ENCODE results near the gene EFCAB6.

- TF ChIP-seq CTCF (IDR thresholded peaks at IDR 0.05) (no peak), POLR2A (IDR thresholded peaks at IDR 0.05) (no peak), POLR2AphosphoS5 (IDR thresholded peaks at IDR 0.05) (no peak), EP300 (IDR thresholded peaks at IDR 0.05) (no peak)
Observed at GRCh38 chr22:43840851-43841250, 28.7 kb upstream of the EFCAB6 start.
